HEK293T (cell line): Measurements from ENCODE around the gene ADCY2.

ENCODE experiments used
- ARNT ChIP-seq: fragments of 450-650 bp; IDR thresholded peaks from 2 replicates; pipeline ENCODE4 v1.6.1; 2017; ENCODE audit warnings: mild to moderate bottlenecking
- ELF4 ChIP-seq: fragments of 450-650 bp; IDR thresholded peaks from 2 replicates; pipeline ENCODE4 v1.6.1; 2017; ENCODE audit warnings: antibody characterized with exemption
- FOXA1 ChIP-seq: fragments of 450-650 bp; IDR thresholded peaks from 2 replicates; pipeline ENCODE4 v1.6.1; 2016; ENCODE audit warnings: mild to moderate bottlenecking
- NFRKB ChIP-seq: fragments of 450-650 bp; IDR thresholded peaks from 2 replicates; pipeline ENCODE4 v1.6.1; 2016; ENCODE audit warnings: mild to moderate bottlenecking, moderate library complexity
- SP1 ChIP-seq: fragments of 450-650 bp; IDR thresholded peaks from 2 replicates; pipeline ENCODE4 v1.6.1; 2017

GRCh38 chr5:7577381-7577780 lies 181.4 kb downstream of the ADCY2 start:
- TF ChIP-seq NFRKB (no peak), ARNT (no peak), SP1 (no peak), ELF4 (no peak), FOXA1 (no peak)
